GM10266 (cell line): ENCODE data around the gene PPP1R12C.
"Not testable (repeated sequence)": the region's sequence is repeated elsewhere in the genome, so short reads cannot be mapped to it uniquely, and the experiment has no call there.

Experiments
- DNase-seq: peaks from one replicate; pipeline ENCODE4 v3.0.0; 2012; ENCODE audit errors: extremely low spot score
- TF ChIP-seq, protein P1 (sequence below): IDR thresholded peaks from 2 replicates; pipeline ENCODE4 v1.5.1; 2012; ENCODE audit warnings: mild to moderate bottlenecking, low read depth; ENCODE audit not compliant: control insufficient read depth, insufficient read depth; ENCODE audit errors: missing control alignments

Gene PPP1R12C

DNA sequence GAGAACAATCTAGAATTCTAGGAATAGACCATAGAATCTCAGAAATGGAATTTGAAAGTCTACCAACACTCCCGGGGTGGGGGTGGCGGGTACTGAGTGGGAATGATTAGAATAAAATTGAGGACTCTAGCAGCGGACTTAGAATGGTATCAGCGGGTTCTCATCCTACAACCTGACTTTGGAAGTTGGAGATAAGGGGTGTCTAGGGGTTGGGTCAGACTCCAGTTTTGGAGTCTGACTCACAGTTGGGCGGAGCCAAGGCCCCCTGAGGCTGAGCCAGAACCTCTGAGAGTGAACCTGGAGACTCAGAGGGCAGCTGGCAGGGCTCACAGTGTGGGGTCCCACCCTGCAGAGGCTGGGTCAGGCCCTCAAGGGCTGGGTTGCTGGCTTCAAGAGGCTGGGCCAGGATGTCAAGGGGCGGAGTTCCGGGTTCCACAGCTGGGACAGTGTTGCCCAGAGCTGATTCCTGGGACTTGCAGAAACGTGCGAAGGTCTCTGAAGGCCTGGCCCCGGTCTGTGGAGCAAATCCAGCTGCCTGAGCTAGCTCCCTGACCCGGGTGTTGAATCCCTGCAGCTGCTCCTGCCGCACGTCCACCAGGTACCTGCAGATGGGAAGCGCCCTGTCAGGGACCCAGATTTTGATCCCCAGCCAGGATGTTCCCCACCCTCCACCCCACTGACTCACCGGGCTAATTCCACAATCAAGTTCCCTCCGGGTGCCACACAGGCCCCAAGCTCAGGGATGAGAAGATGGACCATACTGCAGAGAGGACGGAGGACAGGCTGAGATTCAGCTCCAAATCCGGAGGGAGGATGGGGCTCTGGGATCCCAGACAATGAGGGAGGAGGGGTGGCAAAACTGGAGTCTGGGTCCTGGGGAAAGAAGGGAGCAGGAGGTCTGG, 41.7 kb upstream of the PPP1R12C start:
- TF ChIP-seq, protein P1, sequence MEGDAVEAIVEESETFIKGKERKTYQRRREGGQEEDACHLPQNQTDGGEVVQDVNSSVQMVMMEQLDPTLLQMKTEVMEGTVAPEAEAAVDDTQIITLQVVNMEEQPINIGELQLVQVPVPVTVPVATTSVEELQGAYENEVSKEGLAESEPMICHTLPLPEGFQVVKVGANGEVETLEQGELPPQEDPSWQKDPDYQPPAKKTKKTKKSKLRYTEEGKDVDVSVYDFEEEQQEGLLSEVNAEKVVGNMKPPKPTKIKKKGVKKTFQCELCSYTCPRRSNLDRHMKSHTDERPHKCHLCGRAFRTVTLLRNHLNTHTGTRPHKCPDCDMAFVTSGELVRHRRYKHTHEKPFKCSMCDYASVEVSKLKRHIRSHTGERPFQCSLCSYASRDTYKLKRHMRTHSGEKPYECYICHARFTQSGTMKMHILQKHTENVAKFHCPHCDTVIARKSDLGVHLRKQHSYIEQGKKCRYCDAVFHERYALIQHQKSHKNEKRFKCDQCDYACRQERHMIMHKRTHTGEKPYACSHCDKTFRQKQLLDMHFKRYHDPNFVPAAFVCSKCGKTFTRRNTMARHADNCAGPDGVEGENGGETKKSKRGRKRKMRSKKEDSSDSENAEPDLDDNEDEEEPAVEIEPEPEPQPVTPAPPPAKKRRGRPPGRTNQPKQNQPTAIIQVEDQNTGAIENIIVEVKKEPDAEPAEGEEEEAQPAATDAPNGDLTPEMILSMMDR: no peak
- no peak for DNase-seq

DNA sequence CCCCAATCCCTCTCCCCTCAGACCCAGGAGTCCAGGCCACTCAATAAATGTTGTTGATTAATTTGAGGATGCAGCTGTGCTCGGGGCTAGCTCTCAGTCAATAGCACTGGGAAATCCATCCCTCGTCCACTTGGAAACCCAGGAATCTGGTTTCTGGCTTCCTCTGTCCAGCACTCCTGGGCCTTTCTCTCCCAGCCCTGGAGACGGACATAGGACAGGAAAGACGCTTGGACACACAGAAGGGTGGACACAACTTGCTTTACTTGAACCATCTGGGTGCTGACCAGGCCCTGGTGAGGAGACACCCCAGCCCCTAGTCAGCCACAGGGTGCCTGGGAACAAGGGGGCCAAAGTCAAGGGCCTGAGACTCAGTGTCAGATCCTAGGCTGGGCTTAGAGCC, 41.0 kb upstream of the PPP1R12C start:
- no peak for DNase-seq
- TF ChIP-seq, protein P1: no peak

- TF ChIP-seq, protein P1: no peak
- DNase-seq: no peak
Observed at GRCh38 chr19:55157064-55157908, 39.8 kb upstream of the PPP1R12C start, which contains the start of gene TNNI3. Gene TNNI3, minus strand, starts transcription at chr19:55157732. Its CDS starts 143 bp downstream, at chr19:55157589.

GRCh38 chr19:55156202-55157063, 39.0 kb upstream of the PPP1R12C start:
- DNase-seq: no peak
- TF ChIP-seq, protein P1: no peak

DNA sequence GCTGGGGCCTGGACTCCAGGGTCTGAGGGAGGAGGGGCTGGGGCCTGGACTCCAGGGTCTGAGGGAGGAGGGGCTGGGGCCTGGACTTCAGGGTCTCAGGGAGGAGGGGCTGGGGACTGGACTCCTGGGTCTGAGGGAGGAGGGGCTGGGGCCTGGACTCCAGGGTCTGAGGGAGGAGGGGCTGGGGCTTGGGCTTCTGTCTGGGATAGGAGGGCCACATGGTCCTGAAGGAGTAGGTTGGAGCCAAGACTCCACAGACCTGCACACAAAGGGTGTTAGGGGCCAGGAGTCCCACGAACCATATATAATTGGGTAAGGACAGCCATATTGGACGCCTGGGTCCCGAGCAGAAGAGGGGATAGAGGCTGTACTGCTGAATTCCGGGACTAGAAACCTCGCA, 38.3 kb upstream of the PPP1R12C start:
- not testable (repeated sequence) for DNase-seq

DNA sequence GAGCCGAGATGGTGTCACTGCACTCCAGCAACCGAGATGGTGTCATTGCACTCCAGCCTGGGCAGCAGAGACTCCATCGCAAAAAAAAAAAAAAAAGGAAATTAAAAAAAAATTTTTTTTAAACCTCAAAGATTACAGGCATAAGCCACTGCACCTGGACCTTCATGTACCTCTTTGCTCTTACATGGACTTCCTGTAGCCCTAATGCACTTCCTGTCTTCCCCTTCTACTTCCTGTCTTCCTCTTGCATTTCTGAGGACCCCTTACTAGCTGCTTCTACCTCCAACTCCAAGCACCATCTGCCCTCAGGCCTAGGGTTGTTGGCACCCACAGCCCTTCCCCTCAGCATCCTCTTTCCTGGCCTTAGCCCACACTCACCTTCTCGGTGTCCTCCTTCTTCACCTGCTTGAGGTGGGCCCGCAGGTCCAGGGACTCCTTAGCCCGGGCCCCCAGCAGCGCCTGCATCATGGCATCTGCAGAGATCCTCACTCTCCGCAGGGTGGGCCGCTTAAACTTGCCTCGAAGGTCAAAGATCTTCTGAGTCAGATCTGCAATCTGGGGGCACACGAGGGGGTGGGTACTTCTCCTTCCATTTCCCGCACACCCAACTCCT, 36.3 kb upstream of the PPP1R12C start:
- no peak for DNase-seq
- TF ChIP-seq, protein P1: no peak
